ENCODE measurements around the gene ZNF367. TPM values are rescaled to one million over a fixed set of nuclear protein-coding genes. Genes with fewer than 3 reads are reported as not detected.

ZNF367 gene
- polyA plus RNA-seq, 1 donor from 2014 or later = 2.0 TPM

DNA sequence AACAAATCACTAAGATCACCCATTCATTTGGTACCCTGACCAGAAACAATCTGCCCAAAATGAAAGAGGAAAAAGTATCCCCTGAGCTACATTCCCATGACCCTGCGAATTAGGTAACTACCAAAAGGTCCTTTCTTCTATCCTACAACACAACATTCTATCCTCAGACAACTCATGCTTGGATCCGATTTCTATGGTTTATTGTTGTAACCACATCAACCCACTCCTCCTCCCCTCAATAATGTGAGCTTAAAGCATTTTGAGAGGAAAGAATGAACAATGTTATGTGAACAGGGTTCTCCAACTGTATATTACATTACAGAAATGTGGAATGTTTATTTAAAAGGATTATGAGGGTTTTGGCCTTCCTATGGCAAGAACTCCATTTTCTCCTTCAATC is 38.7 kb downstream of the ZNF367 start:
- Histone ChIP-seq H2AFZ (ENCODE audit: low read depth, low read length) (no peak overlapping the region), H3K9ac (ENCODE audit: low read length) (no peak overlapping the region), H3K79me2 (replicated peaks; ENCODE audit: insufficient read depth, low read length) (no peaks in the 10 kb centered on the region), H3K9me3 (ENCODE audit: low read length) (no peaks in the 10 kb centered on the region), H3K27ac (ENCODE audit: low read length) (no peak overlapping the region), H3K36me3 (ENCODE audit: insufficient read depth, low read length) (no peaks in the 10 kb centered on the region), H3K4me3 (ENCODE audit: low read length) (no peak overlapping the region), H3K9me2 (ENCODE audit: insufficient read depth, low read length) (no peaks in the 10 kb centered on the region), H3F3A (ENCODE audit: insufficient read depth, low read length, poor library complexity, severe bottlenecking) (no peaks in the 10 kb centered on the region), H3K27me3 (ENCODE audit: insufficient read depth, low read depth, low read length) (peaks cover 20% of the 10 kb centered on the region), H4K20me1 (ENCODE audit: insufficient read depth) (no peaks in the 10 kb centered on the region), H3K4me2 (ENCODE audit: low read length) (no peak overlapping the region)
- TF ChIP-seq SMC3 (conservative IDR thresholded peaks at IDR 0.05; ENCODE audit: poor library complexity) (no peak), RAD21 (conservative IDR thresholded peaks at IDR 0.05) (no peak), EZH2 (IDR thresholded peaks at IDR 0.05; ENCODE audit: borderline replicate concordance, insufficient read depth, low read length, poor library complexity, severe bottlenecking) (no peak), CTCF (IDR thresholded peaks at IDR 0.05; ENCODE audit: poor library complexity, severe bottlenecking) (no peak), POLR2AphosphoS5 (IDR thresholded peaks at IDR 0.05) (no peak), MXI1 (conservative IDR thresholded peaks at IDR 0.05; ENCODE audit: poor library complexity, severe bottlenecking) (no peak), TAF1 (IDR thresholded peaks at IDR 0.05; ENCODE audit: low read depth) (no peak), REST (IDR thresholded peaks at IDR 0.05; ENCODE audit: borderline replicate concordance) (no peak), EP300 (conservative IDR thresholded peaks at IDR 0.05; ENCODE audit: poor library complexity, severe bottlenecking) (no peak)

DNA sequence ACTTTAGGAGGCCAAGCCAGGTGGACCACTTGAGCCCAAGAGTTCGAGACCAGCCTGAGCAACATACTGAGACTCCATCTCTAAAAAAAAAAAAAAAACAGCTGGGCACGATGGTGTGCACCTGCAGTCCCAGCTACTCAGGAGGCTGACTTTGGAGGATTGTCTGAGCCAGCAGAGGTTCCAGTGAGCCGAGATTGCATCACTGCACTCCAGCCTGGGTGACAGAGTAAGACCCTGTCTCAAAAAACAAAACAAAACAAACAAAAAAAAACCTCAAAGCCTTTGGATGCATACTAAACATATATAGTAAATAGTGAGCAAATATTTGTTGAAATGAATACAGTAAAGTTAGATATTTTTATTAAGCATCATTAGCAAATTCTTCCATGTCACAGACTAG is 40.0 kb downstream of the ZNF367 start:
- TF ChIP-seq CTCF (IDR thresholded peaks at IDR 0.05; ENCODE audit: poor library complexity, severe bottlenecking) = no peak
- TF ChIP-seq EP300 (conservative IDR thresholded peaks at IDR 0.05; ENCODE audit: poor library complexity, severe bottlenecking) = no peak
- TF ChIP-seq SMC3 (conservative IDR thresholded peaks at IDR 0.05; ENCODE audit: poor library complexity) = no peak
- no peak for TF ChIP-seq EZH2 (IDR thresholded peaks at IDR 0.05; ENCODE audit: borderline replicate concordance, insufficient read depth, low read length, poor library complexity, severe bottlenecking)
- TF ChIP-seq POLR2AphosphoS5 (IDR thresholded peaks at IDR 0.05) = no peak
- no peak for TF ChIP-seq MXI1 (conservative IDR thresholded peaks at IDR 0.05; ENCODE audit: poor library complexity, severe bottlenecking)
- no peak for TF ChIP-seq REST (IDR thresholded peaks at IDR 0.05; ENCODE audit: borderline replicate concordance)
- no peak for TF ChIP-seq RAD21 (conservative IDR thresholded peaks at IDR 0.05)
- no peak for TF ChIP-seq TAF1 (IDR thresholded peaks at IDR 0.05; ENCODE audit: low read depth)
- H3K4me3 ChIP-seq (ENCODE audit: low read length) = no peak overlapping the region
- no peak overlapping the region for H3K27ac ChIP-seq (ENCODE audit: low read length)
- no peaks in the 10 kb centered on the region for H3K79me2 ChIP-seq (replicated peaks; ENCODE audit: insufficient read depth, low read length)
- H3K9me2 ChIP-seq (ENCODE audit: insufficient read depth, low read length) = no peaks in the 10 kb centered on the region
- H3K9me3 ChIP-seq (ENCODE audit: low read length) = no peaks in the 10 kb centered on the region
- H3K27me3 ChIP-seq (ENCODE audit: insufficient read depth, low read depth, low read length) = peaks cover 11% of the 10 kb centered on the region
- no peak overlapping the region for H3K9ac ChIP-seq (ENCODE audit: low read length)
- no peaks in the 10 kb centered on the region for H3F3A ChIP-seq (ENCODE audit: insufficient read depth, low read length, poor library complexity, severe bottlenecking)
- H4K20me1 ChIP-seq (ENCODE audit: insufficient read depth) = no peaks in the 10 kb centered on the region
- no peak overlapping the region for H2AFZ ChIP-seq (ENCODE audit: low read depth, low read length)
- no peak overlapping the region for H3K4me2 ChIP-seq (ENCODE audit: low read length)
- no peaks in the 10 kb centered on the region for H3K36me3 ChIP-seq (ENCODE audit: insufficient read depth, low read length)
